AG09309 (cell line): ENCODE data around the gene MESP2.

Experiments used
- DNase-seq: peaks from one replicate; pipeline ENCODE4 v3.0.0-alpha.2; 2010; ENCODE audit warnings: low read depth
- H3K4me3 ChIP-seq: 2 replicates; pipeline ENCODE4 v1.5.1; 2011; ENCODE audit warnings: mild to moderate bottlenecking, low read depth, low read length, moderate library complexity; ENCODE audit not compliant: control insufficient read depth
- CTCF ChIP-seq: IDR thresholded peaks from 2 replicates; pipeline ENCODE4 v1.5.1; 2011; ENCODE audit warnings: mild to moderate bottlenecking, low read depth, low read length, inconsistent platforms; ENCODE audit not compliant: insufficient read depth, control insufficient read depth; ENCODE audit errors: missing control alignments

Gene MESP2

GRCh38 chr15:89808160-89808870, 32.2 kb downstream of the MESP2 start:
- no peak overlapping the region for H3K4me3 ChIP-seq
- no peak for DNase-seq
- TF ChIP-seq CTCF: no peak

GRCh38 chr15:89809093-89809786, 33.1 kb downstream of the MESP2 start:
- no peak overlapping the region for H3K4me3 ChIP-seq
- DNase-seq: no peak
- TF ChIP-seq CTCF: no peak

- no peak for TF ChIP-seq CTCF
- no peak overlapping the region for H3K4me3 ChIP-seq
- DNase-seq: no peak
Observed at GRCh38 chr15:89809787-89810148, 33.6 kb downstream of the MESP2 start.

- no peak for TF ChIP-seq CTCF
- DNase-seq: no peak
- H3K4me3 ChIP-seq: no peak overlapping the region
Observed at GRCh38 chr15:89810837-89811236, 34.7 kb downstream of the MESP2 start.

GRCh38 chr15:89812011-89812846, 36.1 kb downstream of the MESP2 start:
- no peak for DNase-seq
- peak overlapping the region; percentile 80 for H3K4me3 ChIP-seq
- no peak for TF ChIP-seq CTCF

- TF ChIP-seq CTCF: no peak
- DNase-seq: no peak
- peak overlapping the region; percentile 80 for H3K4me3 ChIP-seq
Observed at GRCh38 chr15:89812847-89813320, 36.8 kb downstream of the MESP2 start.
